Naive thymus-derived CD4-positive, alpha-beta T cell (primary cell): ENCODE data around the gene SMIM41. TPM values are rescaled to one million over a fixed set of nuclear protein-coding genes. Genes with fewer than 3 reads are reported as not detected.

Experiments
- ATAC-seq: fragments of 150-1000 bp; cut with Tn5 transposase; 2 replicates; pipeline ENCODE4 v1.10.0; 2021; ENCODE audit warnings: mild to moderate bottlenecking, moderate library complexity
- CTCF ChIA-PET: fragments of 350-600 bp; sonication (Branson Sonifier 250); formaldehyde crosslinking; loops from one replicate; lab custom pipeline; 2021; ENCODE audit warnings: antibody characterized with exemption; lab: Charles Lee
- POLR2A ChIA-PET: fragments of 350-600 bp; sonication (Branson Sonifier 250); formaldehyde crosslinking; loops from one replicate; lab custom pipeline; 2021; ENCODE audit warnings: antibody characterized with exemption, inconsistent platforms; lab: Charles Lee
- DNase-seq, 9 donors: peaks; one replicate each; pipeline versions ENCODE4 v3.0.0 to v3.0.0-alpha.2; 2020 to 2022; ENCODE audit warnings: mixed read lengths in 1 of 9
- H3K27ac ChIP-seq: one replicate; pipeline ENCODE4 v1.7.0; 2013; ENCODE audit warnings: mild to moderate bottlenecking, low read depth, low read length, moderate library complexity
- H3K27me3 ChIP-seq, 2 donors: one replicate each; pipeline ENCODE4 v1.7.0; 2013; ENCODE audit warnings: low read length in 2 of 2, mild to moderate bottlenecking in 2 of 2, moderate library complexity in 2 of 2; ENCODE audit not compliant: control insufficient read depth in 2 of 2, insufficient read depth in 2 of 2
- H3K36me3 ChIP-seq, 3 experiments: 1 replicate in 2 of 3; 2 replicates in 1 of 3; pipeline ENCODE4 v1.7.0; 2013; ENCODE audit warnings: low read length in 3 of 3, mild to moderate bottlenecking in 3 of 3, moderate library complexity in 1 of 3; ENCODE audit not compliant: insufficient read depth in 3 of 3, control insufficient read depth in 2 of 3
- H3K4me1 ChIP-seq, 2 donors: one replicate each; pipeline ENCODE4 v1.7.0; 2013; ENCODE audit warnings: low read length in 2 of 2, mild to moderate bottlenecking in 2 of 2, moderate library complexity in 1 of 2; ENCODE audit not compliant: control insufficient read depth in 2 of 2, insufficient read depth in 2 of 2
- H3K4me3 ChIP-seq: 2 replicates; pipeline ENCODE4 v1.7.0; 2013; ENCODE audit warnings: mild to moderate bottlenecking, low read length
- H3K9me3 ChIP-seq, 3 experiments: 1 replicate in 2 of 3; 2 replicates in 1 of 3; pipeline ENCODE4 v1.7.0; 2013; ENCODE audit warnings: low read length in 3 of 3; ENCODE audit not compliant: control insufficient read depth in 2 of 3
- H3K27ac Mint-ChIP-seq, 9 donors: one replicate each; pipeline ENCODE4 v1.8.0; 2020 to 2022; ENCODE audit warnings: mixed read lengths in 9 of 9, mild to moderate bottlenecking in 8 of 9, moderate library complexity in 5 of 9, inconsistent platforms in 2 of 9
- H3K27me3 Mint-ChIP-seq, 5 donors: one replicate each; pipeline ENCODE4 v1.8.0; 2021 to 2022; ENCODE audit warnings: mixed read lengths in 5 of 5, mild to moderate bottlenecking in 1 of 5
- H3K36me3 Mint-ChIP-seq, 5 donors: one replicate each; pipeline ENCODE4 v1.8.0; 2020 to 2022; ENCODE audit warnings: mixed read lengths in 5 of 5, mild to moderate bottlenecking in 3 of 5, inconsistent platforms in 1 of 5
- H3K4me1 Mint-ChIP-seq, 7 donors: one replicate each; pipeline ENCODE4 v1.8.0; 2020 to 2022; ENCODE audit warnings: mixed read lengths in 7 of 7, mild to moderate bottlenecking in 3 of 7, inconsistent platforms in 1 of 7
- H3K4me3 Mint-ChIP-seq, 10 donors: one replicate each; pipeline ENCODE4 v1.8.0; 2020 to 2022; ENCODE audit warnings: mild to moderate bottlenecking in 10 of 10, mixed read lengths in 10 of 10, moderate library complexity in 6 of 10, inconsistent platforms in 2 of 10
- H3K9me3 Mint-ChIP-seq, 11 donors: one replicate each; pipeline ENCODE4 v1.8.0; 2020 to 2022; ENCODE audit warnings: mixed read lengths in 11 of 11, mild to moderate bottlenecking in 4 of 11, inconsistent platforms in 1 of 11, moderate library complexity in 1 of 11
- intact Hi-C, 2 donors: fragments of 100-400 bp; cut with micrococcal nuclease; formaldehyde crosslinking; loops; one replicate each; pipeline ENCODE4 v1.15.1; 2023
- polyA plus RNA-seq, 2 donors: library from polyadenylated mRNA; unstranded; fragments of 300-500 nt; fragmentation: Illumina TruSeq; gene quantifications; one replicate each; pipeline ENCODE4 v1.2.3, GENCODE V29; 2021
- total RNA-seq, 6 experiments: library from RNA in 5 of 6; stranded (reverse) in 5 of 6; gene quantifications; 1 replicate in 5 of 6; 2 replicates in 1 of 6; pipeline ENCODE4 v1.2.3 and lab custom pipeline; 2021 to 2026

SMIM41 gene
- total and polyA plus RNA-seq, 7 experiments from 2014 or later = 0.24 to 0.27 TPM; not detected in 5

DNA sequence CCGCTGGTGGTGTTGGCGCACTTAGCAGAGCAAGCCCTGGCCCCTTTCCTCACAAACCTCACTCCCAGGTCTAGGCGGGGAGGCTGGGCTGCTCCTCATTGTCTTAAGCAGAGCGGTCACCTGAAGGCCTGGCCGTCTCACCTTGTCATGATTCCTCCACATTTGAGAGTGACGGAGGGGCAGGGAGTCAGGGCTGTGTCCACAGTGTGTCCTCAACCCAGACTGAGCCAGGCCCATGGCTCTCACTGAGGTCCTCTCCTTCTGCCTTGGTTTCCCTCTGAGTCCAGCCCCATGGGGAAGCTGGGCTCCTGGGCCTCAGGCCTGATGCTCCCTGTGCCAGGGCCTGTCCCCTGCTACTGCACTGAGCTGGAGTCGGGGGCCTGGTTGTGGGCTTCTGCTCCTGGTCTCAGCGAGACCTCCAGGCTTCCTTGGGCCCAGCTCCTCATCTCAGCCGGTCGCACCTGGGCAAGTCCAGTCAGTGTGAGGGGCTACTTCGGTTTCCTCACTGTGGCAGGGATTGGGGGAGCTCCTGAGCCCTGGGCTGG lies 67.4 kb downstream of the SMIM41 start:
- no peaks in the 10 kb centered on the region for H3K36me3 Mint-ChIP-seq

DNA sequence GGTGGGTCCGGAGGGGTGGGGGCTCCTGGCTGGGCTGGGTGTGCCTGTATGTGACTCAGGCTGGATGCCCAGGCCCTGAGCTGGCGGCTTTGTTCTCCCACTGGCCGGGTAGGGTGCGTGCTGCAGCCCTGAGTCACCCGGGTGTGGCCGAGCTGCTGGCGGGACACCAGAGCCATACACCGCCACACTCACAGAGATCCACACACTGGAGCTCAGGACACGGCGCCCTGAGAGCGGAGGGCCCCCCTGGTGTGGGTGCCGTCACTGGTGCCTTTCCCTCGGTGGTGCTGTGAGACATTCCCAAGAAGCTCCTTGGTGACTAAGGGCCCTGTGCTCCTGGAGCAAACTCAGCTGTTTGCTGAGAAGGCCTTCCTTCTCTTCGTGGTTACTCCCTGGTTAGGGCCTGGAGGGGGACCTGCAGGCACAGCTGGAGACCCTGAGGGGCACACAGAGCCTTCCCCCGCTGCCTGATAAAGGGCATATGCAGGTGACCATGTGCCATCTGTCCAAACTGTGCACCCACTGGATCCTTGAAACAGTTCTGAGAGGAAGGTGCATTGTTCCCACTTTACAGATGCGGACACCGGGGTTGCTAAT lies 68.0 kb downstream of the SMIM41 start:
- POLR2A ChIA-PET = no interaction called here
- Mint-ChIP-seq H3K9me3 (peaks cover 0 to 1% (median 0%) of the 10 kb centered on the region in 11 donors), H3K4me1 (peaks cover 5 to 9% (median 7%) of the 10 kb centered on the region in 7 donors), H3K4me3 (no peak overlapping the region), H3K27ac (no peak overlapping the region), H3K27me3 (peaks cover 0 to 7% (median 0%) of the 10 kb centered on the region in 5 donors), H3K36me3 (no peaks in the 10 kb centered on the region)
- Histone ChIP-seq H3K4me3 (no peak overlapping the region), H3K36me3 (no peaks in the 10 kb centered on the region), H3K4me1 (peaks cover 0 to 4% of the 10 kb centered on the region in 2 donors), H3K9me3 (no peaks in the 10 kb centered on the region), H3K27ac (no peak overlapping the region), H3K27me3 (no peaks in the 10 kb centered on the region)
- CTCF ChIA-PET = interaction anchor here (0.8 to 1.6 kb wide), 3 partner anchors 9 to 181 kb away, joined by 3 to 5 read pairs (median 4); no protein-coding TSS in a partner anchor
- intact Hi-C loops = no loop called here
- ATAC-seq (peak; percentile 62), DNase-seq (no peak)

More for the DNA sequence above, 67.4 kb downstream of the SMIM41 start:
- Histone ChIP-seq H3K4me3 (no peak overlapping the region), H3K27ac (no peak overlapping the region), H3K4me1 (peaks cover 0 to 4% of the 10 kb centered on the region in 2 donors), H3K9me3 (no peaks in the 10 kb centered on the region), H3K36me3 (no peaks in the 10 kb centered on the region), H3K27me3 (no peaks in the 10 kb centered on the region)
- peaks cover 0 to 1% (median 0%) of the 10 kb centered on the region in 11 donors for H3K9me3 Mint-ChIP-seq
- DNase-seq (no peak), ATAC-seq (no peak)
- CTCF ChIA-PET = interaction anchor here (0.7 to 1.6 kb wide), 4 partner anchors 10 to 734 kb away, joined by 3 to 5 read pairs (median 4); no protein-coding TSS in a partner anchor
- no peak overlapping the region for H3K4me3 Mint-ChIP-seq
- intact Hi-C loops = no loop called here
- H3K27ac Mint-ChIP-seq = no peak overlapping the region
- peaks cover 0 to 7% (median 0%) of the 10 kb centered on the region in 5 donors for H3K27me3 Mint-ChIP-seq
- peaks cover 5 to 8% (median 6%) of the 10 kb centered on the region in 7 donors for H3K4me1 Mint-ChIP-seq
- POLR2A ChIA-PET = no interaction called here

DNA sequence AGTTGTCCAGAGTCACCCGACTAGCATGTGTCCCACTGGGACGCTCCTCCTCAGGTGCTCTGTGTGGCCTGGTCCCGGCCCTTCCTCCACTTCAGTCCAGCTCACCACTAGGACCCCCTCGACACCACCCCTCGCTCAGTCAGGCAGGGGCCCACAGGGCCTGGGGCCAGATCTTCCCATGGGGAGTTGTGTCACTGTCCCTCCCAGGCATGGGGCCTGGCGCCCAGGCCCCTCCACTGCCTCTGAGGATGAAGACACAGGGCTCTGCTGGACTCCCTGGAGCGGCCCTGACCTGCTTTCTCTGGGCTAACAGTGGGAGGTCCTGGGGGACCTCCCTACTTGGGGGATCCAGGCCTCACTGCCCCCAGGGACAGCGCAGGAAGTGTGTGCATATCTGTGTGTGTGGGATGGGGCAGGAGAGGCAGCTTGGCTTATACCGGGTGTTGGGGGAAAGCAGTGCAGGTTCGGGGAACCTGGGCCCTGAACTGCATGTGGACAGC lies 68.5 kb downstream of the SMIM41 start:
- Histone ChIP-seq H3K9me3 (no peaks in the 10 kb centered on the region), H3K4me1 (peaks cover 0 to 7% of the 10 kb centered on the region in 2 donors), H3K36me3 (no peaks in the 10 kb centered on the region), H3K27ac (no peak overlapping the region), H3K27me3 (no peaks in the 10 kb centered on the region), H3K4me3 (no peak overlapping the region)
- DNase-seq = no peak
- H3K9me3 Mint-ChIP-seq = peaks cover 0 to 1% (median 0%) of the 10 kb centered on the region in 11 donors
- peaks cover 0 to 7% (median 0%) of the 10 kb centered on the region in 5 donors for H3K27me3 Mint-ChIP-seq
- ChIA-PET CTCF (interaction anchor here (1.3 to 1.6 kb wide), 2 partner anchors 9 to 180 kb away, joined by 4 to 5 read pairs; no protein-coding TSS in a partner anchor), POLR2A (no interaction called here)
- H3K27ac Mint-ChIP-seq = no peak overlapping the region
- H3K4me1 Mint-ChIP-seq = peaks cover 5 to 12% (median 9%) of the 10 kb centered on the region in 7 donors
- intact Hi-C loops = no loop called here
- H3K4me3 Mint-ChIP-seq = no peak overlapping the region
- no peak for ATAC-seq
- H3K36me3 Mint-ChIP-seq = no peaks in the 10 kb centered on the region

DNA sequence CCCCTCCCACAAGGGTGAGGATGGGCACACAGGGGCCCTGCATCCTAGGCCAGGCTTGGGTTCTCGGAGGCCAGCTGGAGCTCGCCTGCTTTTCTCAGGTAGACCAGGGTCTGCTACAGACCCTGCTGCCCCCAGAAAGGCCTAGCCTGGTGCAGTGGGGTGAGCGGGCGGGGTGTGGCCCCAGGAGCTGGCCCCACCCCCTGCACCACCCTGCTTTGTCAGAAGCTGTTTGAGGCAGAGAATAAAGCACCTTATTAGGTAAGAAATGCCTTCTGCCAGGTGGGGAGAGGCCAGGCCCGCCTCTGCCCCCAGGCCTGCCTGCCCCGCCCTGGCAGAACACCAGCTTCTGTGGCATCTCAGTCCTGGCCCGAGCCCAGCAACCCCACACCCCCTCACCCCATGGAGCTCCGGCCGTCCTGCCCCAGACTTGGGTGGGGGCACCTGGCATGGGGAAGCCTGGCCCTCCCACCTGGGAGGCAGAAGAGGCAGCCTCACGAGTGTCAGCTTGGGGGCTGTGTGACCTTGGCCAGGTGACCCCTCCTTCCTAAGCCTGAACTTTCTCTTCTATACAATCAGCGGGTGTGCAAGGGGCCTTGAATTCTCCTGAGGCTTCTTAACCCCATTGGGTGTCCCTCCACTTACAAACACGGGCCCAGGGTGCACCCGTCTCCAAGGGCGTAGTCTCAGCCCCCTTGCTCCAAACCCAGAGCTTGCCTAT lies 69.1 kb downstream of the SMIM41 start:
- ChIA-PET CTCF (no interaction called here), POLR2A (no interaction called here)
- H3K27ac Mint-ChIP-seq = no peak overlapping the region
- no peaks in the 10 kb centered on the region for H3K36me3 Mint-ChIP-seq
- H3K4me1 ChIP-seq = peaks cover 0 to 7% of the 10 kb centered on the region in 2 donors
- H3K9me3 ChIP-seq = no peaks in the 10 kb centered on the region
- no peak overlapping the region for H3K27ac ChIP-seq
- peaks cover 0 to 1% (median 0%) of the 10 kb centered on the region in 11 donors for H3K9me3 Mint-ChIP-seq
- DNase-seq (no peak), ATAC-seq (no peak)
- peaks cover 0 to 7% (median 0%) of the 10 kb centered on the region in 5 donors for H3K27me3 Mint-ChIP-seq
- H3K36me3 ChIP-seq = no peaks in the 10 kb centered on the region
- H3K27me3 ChIP-seq = no peaks in the 10 kb centered on the region
- no peak overlapping the region for H3K4me3 ChIP-seq
- intact Hi-C loops = no loop called here
- H3K4me1 Mint-ChIP-seq = peaks cover 5 to 12% (median 9%) of the 10 kb centered on the region in 7 donors
- H3K4me3 Mint-ChIP-seq = no peak overlapping the region

DNA sequence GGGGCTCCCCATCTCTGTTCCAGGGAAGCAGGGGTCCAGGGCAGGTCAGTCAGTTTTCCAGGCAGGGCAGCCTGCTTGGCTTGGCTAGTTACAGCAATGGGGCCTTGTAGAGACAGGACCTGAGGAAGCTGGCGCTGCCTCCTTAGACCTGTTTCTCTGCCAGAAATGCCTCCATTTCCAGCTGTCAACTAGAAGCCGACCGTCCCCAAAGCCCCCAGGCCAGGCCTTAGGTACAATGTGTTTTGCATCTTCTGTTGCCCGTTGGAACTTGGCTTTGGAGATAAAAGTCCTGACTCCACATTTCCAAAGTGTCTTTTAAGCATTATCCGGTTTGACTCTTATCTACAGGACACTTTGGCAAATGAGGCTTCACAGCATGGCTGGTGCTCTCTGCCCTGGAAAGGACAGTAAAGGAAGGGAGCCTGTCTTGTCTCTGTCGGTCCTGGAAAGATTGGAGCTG lies 69.7 kb downstream of the SMIM41 start:
- DNase-seq = no peak
- intact Hi-C loops = no loop called here
- H3K36me3 ChIP-seq = no peaks in the 10 kb centered on the region
- CTCF ChIA-PET = no interaction called here
- POLR2A ChIA-PET = interaction anchor here (0.6 kb wide), 1 partner anchor 35 kb away, joined by 4 read pairs; no protein-coding TSS in a partner anchor
- peaks cover 0 to 7% of the 10 kb centered on the region in 2 donors for H3K4me1 ChIP-seq
- ATAC-seq = no peak
- Mint-ChIP-seq H3K9me3 (peaks cover 0 to 1% (median 0%) of the 10 kb centered on the region in 11 donors), H3K4me1 (peaks cover 5 to 12% (median 9%) of the 10 kb centered on the region in 7 donors), H3K27ac (no peak overlapping the region), H3K36me3 (no peaks in the 10 kb centered on the region), H3K27me3 (peaks cover 0 to 7% (median 0%) of the 10 kb centered on the region in 5 donors), H3K4me3 (no peak overlapping the region)
- no peaks in the 10 kb centered on the region for H3K27me3 ChIP-seq
- no peak overlapping the region for H3K27ac ChIP-seq
- no peak overlapping the region for H3K4me3 ChIP-seq
- H3K9me3 ChIP-seq = no peaks in the 10 kb centered on the region

DNA sequence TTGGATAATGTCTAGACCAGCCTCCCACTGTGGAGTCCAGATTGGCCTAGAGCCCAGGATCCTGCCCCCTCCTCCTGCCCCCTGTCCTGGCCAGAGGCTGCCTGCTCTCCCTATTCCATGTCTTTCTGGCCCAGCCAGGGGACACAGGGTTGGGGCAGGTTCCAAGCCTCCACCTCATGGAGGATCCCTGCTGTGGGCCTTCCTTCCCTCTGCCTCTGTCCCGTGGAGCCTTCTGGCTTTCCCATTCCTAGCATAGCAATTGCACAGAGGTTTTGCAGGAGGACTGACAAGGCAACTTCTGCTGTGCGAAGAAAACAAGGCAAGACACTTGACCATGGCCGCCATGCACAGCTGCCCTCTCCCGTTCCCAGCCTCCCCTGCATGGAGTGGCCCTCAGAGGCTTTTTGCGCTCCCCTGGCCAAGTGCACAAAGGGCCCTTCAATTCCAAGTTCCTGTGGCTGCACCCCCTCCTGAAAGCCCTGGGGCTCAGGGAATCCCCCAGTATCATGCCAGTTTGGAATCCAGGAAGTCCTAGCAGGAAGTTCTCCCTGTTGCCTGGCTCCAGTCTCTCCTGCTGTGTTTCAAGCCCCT lies 70.2 kb downstream of the SMIM41 start:
- Histone ChIP-seq H3K4me1 (peaks cover 0 to 7% of the 10 kb centered on the region in 2 donors), H3K9me3 (no peaks in the 10 kb centered on the region), H3K36me3 (no peaks in the 10 kb centered on the region), H3K4me3 (no peak overlapping the region), H3K27me3 (no peaks in the 10 kb centered on the region), H3K27ac (no peak overlapping the region)
- ATAC-seq = no peak
- H3K9me3 Mint-ChIP-seq = peaks cover 0 to 1% (median 0%) of the 10 kb centered on the region in 11 donors
- H3K27me3 Mint-ChIP-seq = peaks cover 0 to 7% (median 0%) of the 10 kb centered on the region in 5 donors
- ChIA-PET CTCF (no interaction called here), POLR2A (interaction anchor here (0.6 kb wide), 1 partner anchor 34 kb away, joined by 4 read pairs; no protein-coding TSS in a partner anchor)
- H3K4me1 Mint-ChIP-seq = peaks cover 6 to 13% (median 9%) of the 10 kb centered on the region in 7 donors
- H3K27ac Mint-ChIP-seq = no peak overlapping the region
- no peak overlapping the region for H3K4me3 Mint-ChIP-seq
- intact Hi-C loops = loop anchor here in 1 of 2 donors (5.0 kb wide), 2 partner anchors 358 to 433 kb away; no protein-coding TSS in a partner anchor
- DNase-seq = no peak
- no peaks in the 10 kb centered on the region for H3K36me3 Mint-ChIP-seq
